Measurements from ENCODE around the gene SDCBP2. TPM values are rescaled to one million over a fixed set of nuclear protein-coding genes. Genes with fewer than 3 reads are reported as not detected.
A peak's percentile ranks its signal among the peaks of the same experiment; 100 is the strongest.

SDCBP2 gene
- total RNA-seq, 6 experiments from 2014 or later: 2.0 to 43.3 (median 16.6) TPM

GRCh38 chr20:1267809-1268374, 61.0 kb downstream of the SDCBP2 start:
- no peak overlapping the region for H3K4me3 ChIP-seq
- H3K4me1 ChIP-seq: peaks cover 0 to 5% (median 0%) of the 10 kb centered on the region in 4 donors
- 80% methylated on average over 1 of the region's 3 CpGs for WGBS (ENCODE audit: insufficient coverage, low coverage, low lambda C conversion rate, missing lambda C conversion rate)
- no peaks in the 10 kb centered on the region for H3K36me3 ChIP-seq
- no peak overlapping the region for H3K27ac ChIP-seq
- H3K27me3 ChIP-seq: no peaks in the 10 kb centered on the region
- DNase-seq: no peak
- no peak for ATAC-seq
- intact Hi-C loops (cut with DNase I): no loop called here
- H3K9me3 ChIP-seq: no peaks in the 10 kb centered on the region
- TF ChIP-seq POLR2A (IDR thresholded peaks at IDR 0.05) (no peak), CTCF (IDR thresholded peaks at IDR 0.05) (no peak)

GRCh38 chr20:1267161-1267560, 61.8 kb downstream of the SDCBP2 start:
- H3K4me1 ChIP-seq: peaks cover 0 to 5% (median 0%) of the 10 kb centered on the region in 4 donors
- no peaks in the 10 kb centered on the region for H3K27me3 ChIP-seq
- no peak overlapping the region for H3K27ac ChIP-seq
- no peaks in the 10 kb centered on the region for H3K36me3 ChIP-seq
- DNase-seq (no peak), ATAC-seq (no peak)
- H3K4me3 ChIP-seq: no peak overlapping the region
- 75% methylated on average over 4 of the region's 8 CpGs for WGBS (ENCODE audit: insufficient coverage, low coverage, low lambda C conversion rate, missing lambda C conversion rate)
- no peaks in the 10 kb centered on the region for H3K9me3 ChIP-seq
- TF ChIP-seq CTCF (IDR thresholded peaks at IDR 0.05) (no peak), POLR2A (IDR thresholded peaks at IDR 0.05) (no peak)
- intact Hi-C loops (cut with DNase I): no loop called here

- no peaks in the 10 kb centered on the region for H3K27me3 ChIP-seq
- H3K27ac ChIP-seq: no peak within 1 kb of the TSS
- TF ChIP-seq POLR2A (IDR thresholded peaks at IDR 0.05): no peak
- no peak for TF ChIP-seq CTCF (IDR thresholded peaks at IDR 0.05)
- DNase-seq (peak in 2 of 3 donors; percentile 52 to 61), ATAC-seq (peak; percentile 79 to 89 (median 82))
- H3K4me1 ChIP-seq: peaks cover 0 to 5% (median 0%) of the 10 kb centered on the region in 4 donors
- WGBS (ENCODE audit: insufficient coverage, low coverage, low lambda C conversion rate, missing lambda C conversion rate): 2% methylated on average over 14 of the region's 61 CpGs
- intact Hi-C loops (cut with DNase I): no loop called here
- no peaks in the 10 kb centered on the region for H3K9me3 ChIP-seq
- no peaks in the 10 kb centered on the region for H3K36me3 ChIP-seq
- H3K4me3 ChIP-seq: peak within 1 kb of the TSS; percentile 43 to 55 (median 51)
These were observed 62.6 kb downstream of the SDCBP2 start, which contains the start of gene SNPH for GRCh38 chr20:1266167-1266973. Gene SNPH, plus strand, starts transcription at chr20:1266294. Its CDS starts 29,946 bp downstream, at chr20:1296240.

GRCh38 chr20:1265916-1266166, 63.1 kb downstream of the SDCBP2 start:
- Histone ChIP-seq H3K27ac (no peak overlapping the region), H3K4me3 (peak overlapping the region in 2 of 3 donors; percentile 51 to 55), H3K9me3 (no peaks in the 10 kb centered on the region), H3K27me3 (no peaks in the 10 kb centered on the region), H3K4me1 (peaks cover 0 to 5% (median 0%) of the 10 kb centered on the region in 4 donors), H3K36me3 (no peaks in the 10 kb centered on the region)
- 0% methylated on average over 5 of the region's 10 CpGs for WGBS (ENCODE audit: insufficient coverage, low coverage, low lambda C conversion rate, missing lambda C conversion rate)
- no peak for TF ChIP-seq POLR2A (IDR thresholded peaks at IDR 0.05)
- no peak for TF ChIP-seq CTCF (IDR thresholded peaks at IDR 0.05)
- intact Hi-C loops (cut with DNase I): no loop called here
- DNase-seq: no peak
- ATAC-seq: no peak
